ENCODE results near the gene STX2. TPM values are rescaled to one million over a fixed set of nuclear protein-coding genes. Genes with fewer than 3 reads are reported as not detected.

The STX2 gene
- total RNA-seq, 1 experiment from 2014 or later: 11.2 TPM

- H3K4me1 Mint-ChIP-seq (ENCODE audit: low read depth, unreplicated experiment): peaks cover 6% of the 10 kb centered on the region
- intact Hi-C loops (cut with micrococcal nuclease; ENCODE audit: unreplicated experiment): loop anchor here (5.0 kb wide), 1 partner anchor 414 kb away; no protein-coding TSS in a partner anchor
- H3K9me3 ChIP-seq: no peaks in the 10 kb centered on the region
- peaks cover 14% of the 10 kb centered on the region for H3K36me3 Mint-ChIP-seq (ENCODE audit: insufficient read depth, unreplicated experiment)
- ChIA-PET POLR2A (interaction anchor here (0.7 kb wide), 1 partner anchor 54 kb away, joined by 3 read pairs; no protein-coding TSS in a partner anchor), CTCF (no interaction called here)
- no peaks in the 10 kb centered on the region for H3K27me3 ChIP-seq (replicated peaks; ENCODE audit: control insufficient read depth, insufficient read depth, low read length)
- H3K27ac Mint-ChIP-seq (ENCODE audit: unreplicated experiment): no peak overlapping the region
- no peaks in the 10 kb centered on the region for H3K9me3 Mint-ChIP-seq (ENCODE audit: unreplicated experiment)
- no peaks in the 10 kb centered on the region for H3K36me3 ChIP-seq (ENCODE audit: control insufficient read depth, insufficient read depth, low read length)
- no TSS peak for BruUV-seq (replicated peaks)
- TF ChIP-seq CTCF (IDR thresholded peaks at IDR 0.05; ENCODE audit: insufficient read depth in 1 of 2, low read depth in 1 of 2, low read length in 1 of 2, severe bottlenecking in 1 of 2, unreplicated experiment in 1 of 2): no peak
- no peak overlapping the region for H3K4me3 Mint-ChIP-seq (ENCODE audit: unreplicated experiment)
- H3K4me1 ChIP-seq: no peaks in the 10 kb centered on the region
- H3K4me3 ChIP-seq (ENCODE audit: low read depth, low read length): no peak overlapping the region
- no peaks in the 10 kb centered on the region for H3K27me3 Mint-ChIP-seq (ENCODE audit: insufficient read depth, unreplicated experiment)
- no peak for DNase-seq
Measured at GRCh38 chr12:130816097-130816496, 23.0 kb downstream of the STX2 start.

- Histone ChIP-seq H3K27me3 (replicated peaks; ENCODE audit: control insufficient read depth, insufficient read depth, low read length) (no peaks in the 10 kb centered on the region), H3K36me3 (ENCODE audit: control insufficient read depth, insufficient read depth, low read length) (no peaks in the 10 kb centered on the region), H3K4me3 (ENCODE audit: low read depth, low read length) (no peak overlapping the region), H3K4me1 (no peaks in the 10 kb centered on the region), H3K9me3 (no peaks in the 10 kb centered on the region)
- BruUV-seq (replicated peaks): no TSS peak
- H3K4me1 Mint-ChIP-seq (ENCODE audit: low read depth, unreplicated experiment): peaks cover 6% of the 10 kb centered on the region
- TF ChIP-seq CTCF (IDR thresholded peaks at IDR 0.05; ENCODE audit: insufficient read depth in 1 of 2, low read depth in 1 of 2, low read length in 1 of 2, severe bottlenecking in 1 of 2, unreplicated experiment in 1 of 2): no peak
- H3K27ac Mint-ChIP-seq (ENCODE audit: unreplicated experiment): no peak overlapping the region
- no peak for DNase-seq
- CTCF ChIA-PET: no interaction called here
- H3K9me3 Mint-ChIP-seq (ENCODE audit: unreplicated experiment): no peaks in the 10 kb centered on the region
- no peaks in the 10 kb centered on the region for H3K27me3 Mint-ChIP-seq (ENCODE audit: insufficient read depth, unreplicated experiment)
- no peak overlapping the region for H3K4me3 Mint-ChIP-seq (ENCODE audit: unreplicated experiment)
- intact Hi-C loops (cut with micrococcal nuclease; ENCODE audit: unreplicated experiment): loop anchor here (5.0 kb wide), 1 partner anchor 413 kb away; no protein-coding TSS in a partner anchor
- POLR2A ChIA-PET: no interaction called here
- H3K36me3 Mint-ChIP-seq (ENCODE audit: insufficient read depth, unreplicated experiment): peaks cover 18% of the 10 kb centered on the region
Measured at GRCh38 chr12:130815028-130815741, 23.9 kb downstream of the STX2 start.

- Mint-ChIP-seq H3K36me3 (ENCODE audit: insufficient read depth, unreplicated experiment) (peaks cover 18% of the 10 kb centered on the region), H3K27ac (ENCODE audit: unreplicated experiment) (no peak overlapping the region), H3K9me3 (ENCODE audit: unreplicated experiment) (no peaks in the 10 kb centered on the region), H3K4me1 (ENCODE audit: low read depth, unreplicated experiment) (peaks cover 6% of the 10 kb centered on the region), H3K4me3 (ENCODE audit: unreplicated experiment) (no peak overlapping the region), H3K27me3 (ENCODE audit: insufficient read depth, unreplicated experiment) (no peaks in the 10 kb centered on the region)
- POLR2A ChIA-PET: no interaction called here
- intact Hi-C loops (cut with micrococcal nuclease; ENCODE audit: unreplicated experiment): no loop called here
- no TSS peak for BruUV-seq (replicated peaks)
- DNase-seq: no peak
- Histone ChIP-seq H3K9me3 (no peaks in the 10 kb centered on the region), H3K4me1 (no peaks in the 10 kb centered on the region), H3K27me3 (replicated peaks; ENCODE audit: control insufficient read depth, insufficient read depth, low read length) (no peaks in the 10 kb centered on the region), H3K4me3 (ENCODE audit: low read depth, low read length) (no peak overlapping the region), H3K36me3 (ENCODE audit: control insufficient read depth, insufficient read depth, low read length) (no peaks in the 10 kb centered on the region)
- CTCF ChIA-PET: no interaction called here
- TF ChIP-seq CTCF (IDR thresholded peaks at IDR 0.05; ENCODE audit: insufficient read depth in 1 of 2, low read depth in 1 of 2, low read length in 1 of 2, severe bottlenecking in 1 of 2, unreplicated experiment in 1 of 2): no peak
Measured at GRCh38 chr12:130813949-130814348, 25.1 kb downstream of the STX2 start.

Data from Caco-2 (cell line).